ENCODE results near the gene STX11. TPM values are rescaled to one million over a fixed set of nuclear protein-coding genes. Genes with fewer than 3 reads are reported as not detected.
A peak's percentile ranks its signal among the peaks of the same experiment; 100 is the strongest.

Gene STX11
- total and polyA plus RNA-seq, 2 experiments from 2014 or later: 1.1 to 2.2 TPM

DNA sequence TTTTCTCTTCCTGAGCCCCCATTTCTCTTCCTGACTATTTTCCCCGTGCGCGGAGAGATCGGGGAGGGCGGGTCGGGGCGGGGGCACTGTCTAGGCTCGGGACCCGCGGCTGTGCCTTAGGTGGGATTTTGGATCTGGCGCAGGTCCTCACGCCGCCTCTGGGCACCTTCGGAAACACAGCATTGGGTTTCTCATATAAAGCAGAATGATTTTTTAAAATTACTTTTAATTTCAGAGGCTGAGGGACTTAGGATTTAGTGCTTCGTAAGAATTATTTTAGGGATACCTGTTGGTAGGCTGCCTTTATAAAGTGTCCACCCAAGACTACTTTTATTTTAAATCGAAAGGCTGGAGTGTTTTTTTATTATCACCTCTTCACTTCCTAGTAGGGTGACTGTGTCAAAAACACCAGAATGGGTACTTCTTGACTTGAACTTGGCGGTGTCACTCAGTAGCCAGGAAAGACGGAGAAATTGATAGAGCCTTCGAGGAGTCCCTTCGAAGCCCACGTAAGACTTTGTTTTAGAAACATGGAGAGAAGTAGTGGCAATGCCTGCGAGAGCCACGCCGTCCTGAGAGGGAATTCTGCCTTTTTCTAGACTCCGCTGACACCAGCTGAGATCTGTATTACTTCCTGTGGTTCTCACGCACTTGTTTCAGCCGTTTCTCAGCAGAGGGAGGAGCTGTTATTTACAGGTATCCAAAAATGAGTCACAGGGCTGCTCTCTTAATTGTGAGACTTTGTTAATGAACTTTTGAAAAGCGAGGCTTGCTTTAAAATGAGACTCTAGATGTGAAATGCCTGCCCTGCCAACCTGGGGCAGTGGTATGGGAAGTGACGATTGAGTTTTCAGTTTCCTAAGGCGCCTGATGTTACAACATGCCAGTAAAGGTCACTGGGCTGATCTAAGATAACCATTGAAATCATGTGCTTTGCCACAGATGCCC is 667 bp downstream of the STX11 start:
- in situ Hi-C loops (cut with MboI): no loop called here
- Histone ChIP-seq H2AFZ (peak overlapping the region; percentile 89), H3K4me2 (ENCODE audit: unreplicated experiment) (peak overlapping the region; percentile 80), H3K79me2 (ENCODE audit: insufficient read depth) (no peaks in the 10 kb centered on the region), H3K27me3 (replicated peaks; ENCODE audit: insufficient read depth) (no peaks in the 10 kb centered on the region), H3K4me1 (ENCODE audit: insufficient read depth) (no peaks in the 10 kb centered on the region), H3K27ac (no peak overlapping the region), H3F3A (ENCODE audit: insufficient read depth) (peaks cover 2% of the 10 kb centered on the region; the same call in 1 of the 2 replicates), H3K9me2 (ENCODE audit: insufficient read depth) (no peaks in the 10 kb centered on the region), H3K9me3 (ENCODE audit: low read depth) (no peaks in the 10 kb centered on the region), H3K36me3 (ENCODE audit: low read depth) (no peaks in the 10 kb centered on the region), H3K9ac (peak overlapping the region; percentile 60), H3K4me3 (peak overlapping the region; percentile 83), H4K20me1 (ENCODE audit: insufficient read depth) (no peaks in the 10 kb centered on the region)
- no peak for TF ChIP-seq EZH2 (IDR thresholded peaks at IDR 0.05; ENCODE audit: insufficient read depth, poor library complexity, severe bottlenecking)
- TF ChIP-seq EZH2phosphoT487 (IDR thresholded peaks at IDR 0.05; ENCODE audit: insufficient read depth, low read depth): no peak
- WGBS, 2 experiments (ENCODE audit: low coverage in 1 of 2, low lambda C conversion rate in 2 of 2, missing lambda C conversion rate in 2 of 2): 13 to 19% methylated on average over 23 to 30 of the region's 30 CpGs
- peak; percentile 59 for DNase-seq

DNA sequence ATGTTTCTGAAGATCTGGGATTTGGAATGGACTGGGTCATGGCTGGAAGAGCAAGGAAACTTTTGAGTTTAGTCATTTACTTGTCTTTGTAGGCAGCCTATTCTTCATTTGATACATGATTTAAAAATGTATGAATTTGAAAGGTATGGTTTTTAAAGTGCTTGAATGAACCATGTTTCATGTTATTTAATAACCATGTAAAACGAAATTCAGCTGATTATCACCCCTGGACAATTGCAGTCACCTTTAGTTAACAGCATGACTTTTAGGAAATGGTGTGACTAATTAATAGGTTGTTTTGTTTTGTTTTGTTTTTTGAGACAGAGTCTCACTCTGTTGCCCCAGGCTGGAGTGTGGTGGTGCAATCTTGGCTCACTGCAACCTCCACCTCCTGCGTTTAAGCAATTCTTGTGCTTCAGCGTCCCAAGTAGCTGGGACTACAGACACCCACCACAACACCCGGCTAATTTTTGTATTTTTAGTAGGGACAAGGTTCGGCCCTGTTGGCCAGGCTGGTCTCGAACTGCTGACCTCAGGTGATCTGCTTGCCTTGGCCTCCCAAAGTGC is 2.1 kb downstream of the STX11 start:
- Histone ChIP-seq H3K4me2 (ENCODE audit: unreplicated experiment) (no peak overlapping the region), H3K4me1 (ENCODE audit: insufficient read depth) (no peaks in the 10 kb centered on the region; the same call in 1 of the 2 replicates), H3K36me3 (ENCODE audit: low read depth) (no peaks in the 10 kb centered on the region), H3K4me3 (no peak overlapping the region), H2AFZ (no peak overlapping the region), H3F3A (ENCODE audit: insufficient read depth) (peaks cover 2% of the 10 kb centered on the region; the same call in 1 of the 2 replicates), H3K27ac (no peak overlapping the region), H3K9me2 (ENCODE audit: insufficient read depth) (no peaks in the 10 kb centered on the region), H3K79me2 (ENCODE audit: insufficient read depth) (no peaks in the 10 kb centered on the region), H3K27me3 (replicated peaks; ENCODE audit: insufficient read depth) (no peaks in the 10 kb centered on the region), H3K9me3 (ENCODE audit: low read depth) (no peaks in the 10 kb centered on the region), H4K20me1 (ENCODE audit: insufficient read depth) (no peaks in the 10 kb centered on the region), H3K9ac (no peak overlapping the region)
- in situ Hi-C loops (cut with MboI): no loop called here
- no peak for TF ChIP-seq EZH2 (IDR thresholded peaks at IDR 0.05; ENCODE audit: insufficient read depth, poor library complexity, severe bottlenecking)
- TF ChIP-seq EZH2phosphoT487 (IDR thresholded peaks at IDR 0.05; ENCODE audit: insufficient read depth, low read depth): no peak
- DNase-seq: no peak
- 93 to 96% methylated on average over 6 of the region's 6 CpGs for WGBS, 2 experiments (ENCODE audit: low coverage in 1 of 2, low lambda C conversion rate in 2 of 2, missing lambda C conversion rate in 2 of 2)

DNA sequence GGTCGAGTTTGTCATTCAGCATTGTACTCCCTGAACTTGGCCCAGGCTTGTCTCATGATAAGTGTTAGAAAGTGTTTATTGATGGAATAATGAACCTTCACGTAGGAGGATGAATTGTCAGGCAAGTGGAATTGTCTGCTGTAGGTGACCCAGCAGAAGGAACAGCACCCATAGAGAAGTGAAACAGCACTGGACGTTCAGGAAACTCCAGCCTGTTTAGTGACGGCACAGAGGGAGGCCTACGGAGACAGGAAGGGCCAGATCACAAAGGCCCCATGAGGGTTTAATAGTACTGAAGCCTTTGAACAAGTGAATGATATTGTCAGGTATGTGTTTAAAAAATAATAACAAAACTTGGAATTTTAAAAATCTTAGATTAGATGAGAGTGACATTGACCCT is 2.9 kb downstream of the STX11 start:
- Histone ChIP-seq H3K9me3 (ENCODE audit: low read depth) (no peaks in the 10 kb centered on the region), H3K9me2 (ENCODE audit: insufficient read depth) (no peaks in the 10 kb centered on the region), H4K20me1 (ENCODE audit: insufficient read depth) (no peaks in the 10 kb centered on the region), H3K4me3 (no peak overlapping the region), H3K27me3 (replicated peaks; ENCODE audit: insufficient read depth) (no peaks in the 10 kb centered on the region), H2AFZ (no peak overlapping the region), H3K36me3 (ENCODE audit: low read depth) (no peaks in the 10 kb centered on the region), H3K4me2 (ENCODE audit: unreplicated experiment) (no peak overlapping the region), H3K4me1 (ENCODE audit: insufficient read depth) (peaks cover 8% of the 10 kb centered on the region), H3F3A (ENCODE audit: insufficient read depth) (peaks cover 10% of the 10 kb centered on the region; the same call in 1 of the 2 replicates), H3K27ac (no peak overlapping the region), H3K9ac (no peak overlapping the region), H3K79me2 (ENCODE audit: insufficient read depth) (no peaks in the 10 kb centered on the region)
- WGBS, 2 experiments (ENCODE audit: low coverage in 1 of 2, low lambda C conversion rate in 2 of 2, missing lambda C conversion rate in 2 of 2): 87 to 93% methylated on average over 5 of the region's 5 CpGs
- in situ Hi-C loops (cut with MboI): no loop called here
- no peak for TF ChIP-seq EZH2 (IDR thresholded peaks at IDR 0.05; ENCODE audit: insufficient read depth, poor library complexity, severe bottlenecking)
- TF ChIP-seq EZH2phosphoT487 (IDR thresholded peaks at IDR 0.05; ENCODE audit: insufficient read depth, low read depth): no peak
- DNase-seq: no peak

DNA sequence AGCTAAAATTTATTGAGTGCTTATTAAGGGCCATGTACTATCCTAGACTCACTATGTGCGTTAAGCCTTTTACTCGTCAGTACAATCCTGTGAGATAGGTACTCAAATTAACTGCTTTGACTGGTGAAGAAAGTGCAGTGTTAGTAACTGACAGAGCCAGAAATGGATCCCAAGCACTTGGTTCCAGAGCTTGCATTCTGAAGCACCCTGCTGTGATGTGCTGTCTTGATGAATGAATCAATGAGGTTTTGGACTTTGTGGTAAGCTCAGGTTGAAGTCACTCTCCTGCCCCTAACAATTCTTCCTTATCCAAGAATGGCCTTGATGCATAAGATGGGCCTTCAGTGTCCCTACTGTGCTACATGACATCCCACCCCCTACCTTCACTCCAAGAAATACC is 3.7 kb downstream of the STX11 start:
- H3K79me2 ChIP-seq (ENCODE audit: insufficient read depth): no peaks in the 10 kb centered on the region
- no peaks in the 10 kb centered on the region for H4K20me1 ChIP-seq (ENCODE audit: insufficient read depth)
- no peak overlapping the region for H2AFZ ChIP-seq
- H3K27me3 ChIP-seq (replicated peaks; ENCODE audit: insufficient read depth): no peaks in the 10 kb centered on the region
- 98 to 100% methylated on average over 2 of the region's 2 CpGs for WGBS, 2 experiments (ENCODE audit: low coverage in 1 of 2, low lambda C conversion rate in 2 of 2, missing lambda C conversion rate in 2 of 2)
- peaks cover 15% of the 10 kb centered on the region for H3K4me1 ChIP-seq (ENCODE audit: insufficient read depth)
- no peaks in the 10 kb centered on the region for H3K36me3 ChIP-seq (ENCODE audit: low read depth)
- no peaks in the 10 kb centered on the region for H3K9me2 ChIP-seq (ENCODE audit: insufficient read depth)
- no peak overlapping the region for H3K9ac ChIP-seq
- H3K27ac ChIP-seq: no peak overlapping the region
- H3F3A ChIP-seq (ENCODE audit: insufficient read depth): peaks cover 17% of the 10 kb centered on the region; the same call in 1 of the 2 replicates
- DNase-seq: no peak
- H3K9me3 ChIP-seq (ENCODE audit: low read depth): no peaks in the 10 kb centered on the region
- no peak overlapping the region for H3K4me2 ChIP-seq (ENCODE audit: unreplicated experiment)
- no peak overlapping the region for H3K4me3 ChIP-seq
- in situ Hi-C loops (cut with MboI): no loop called here
- no peak for TF ChIP-seq EZH2 (IDR thresholded peaks at IDR 0.05; ENCODE audit: insufficient read depth, poor library complexity, severe bottlenecking)

Measured in GM23248 (cell line).